ENCODE data around the gene CCSAP. TPM values are rescaled to one million over a fixed set of nuclear protein-coding genes. Genes with fewer than 3 reads are reported as not detected.

The CCSAP gene
- polyA plus RNA-seq, 1 of the 3 experiments (the other 2 are of a cell fraction): 1.8 TPM

DNA sequence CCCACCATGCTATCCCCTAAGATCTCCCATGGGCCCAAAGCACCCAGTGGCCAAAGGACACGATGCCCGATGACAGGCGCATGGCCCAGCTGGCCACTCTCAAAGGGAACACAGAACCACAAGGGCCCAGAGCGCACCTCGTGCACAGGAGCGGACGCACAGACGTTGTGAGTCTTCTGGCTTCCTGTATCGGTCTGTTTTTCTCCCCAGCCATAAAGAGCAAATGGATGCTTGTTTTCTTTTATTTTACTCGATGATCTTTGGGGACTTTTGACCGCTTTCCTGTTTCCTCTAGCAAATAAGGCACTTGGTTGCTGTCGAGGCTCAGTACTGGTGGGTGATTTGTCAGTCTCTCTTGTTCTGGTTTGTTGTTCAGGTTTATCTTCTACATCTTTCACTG is 16.2 kb downstream of the CCSAP start:
- Histone ChIP-seq H2AFZ (ENCODE audit: low read depth) (no peak overlapping the region), H3K9me3 (no peaks in the 10 kb centered on the region), H3K9ac (no peak overlapping the region), H3K27ac (ENCODE audit: low read depth in 2 of 2, low read length in 1 of 2) (no peak overlapping the region), H3K27me3 (ENCODE audit: insufficient read depth) (no peaks in the 10 kb centered on the region), H3K4me2 (no peak overlapping the region), H3K4me3 (ENCODE audit: low read depth in 2 of 2, low read length in 1 of 2) (no peak overlapping the region), H4K20me1 (ENCODE audit: insufficient read depth) (no peaks in the 10 kb centered on the region), H3F3A (replicated peaks; ENCODE audit: insufficient read depth) (no peaks in the 10 kb centered on the region), H3K36me3 (replicated peaks in 1 of 2; ENCODE audit: control insufficient read depth in 1 of 2, insufficient read depth in 2 of 2, low read length in 1 of 2) (peaks cover 21 to 52% of the 10 kb centered on the region in 2 experiments), H3K9me2 (no peaks in the 10 kb centered on the region), H3K4me1 (ENCODE audit: control insufficient read depth in 1 of 2, insufficient read depth in 2 of 2, low read depth in 1 of 2, low read length in 1 of 2) (peaks cover 0 to 18% of the 10 kb centered on the region in 2 experiments; a peak in 2 of 4 replicates), H3K79me2 (ENCODE audit: insufficient read depth) (peaks cover 14% of the 10 kb centered on the region; the same call in 1 of the 2 replicates)
- TF ChIP-seq GABPA (IDR thresholded peaks at IDR 0.05; ENCODE audit: low read depth) (no peak), ZBTB33 (IDR thresholded peaks at IDR 0.05; ENCODE audit: borderline replicate concordance, low read depth) (no peak), GATA2 (CRISPR knock-in tag; IDR thresholded peaks at IDR 0.05) (no peak), POLR2AphosphoS5 (IDR thresholded peaks at IDR 0.05; ENCODE audit: low read depth, low read length) (no peak), PBX3 (IDR thresholded peaks at IDR 0.05) (no peak)
- WGBS (ENCODE audit: low lambda C conversion rate): 89% methylated on average over 12 of the region's 12 CpGs
- ChIA-PET POLR2A (no interaction called here), CTCF (no interaction called here)
- no peak for DNase-seq

GRCh38 chr1:229325853-229326487 is 16.9 kb downstream of the CCSAP start:
- no peaks in the 10 kb centered on the region for H3K9me3 ChIP-seq
- no peaks in the 10 kb centered on the region for H3K27me3 ChIP-seq (ENCODE audit: insufficient read depth)
- no peaks in the 10 kb centered on the region for H3K9me2 ChIP-seq
- WGBS (ENCODE audit: low lambda C conversion rate): 80% methylated on average over 10 of the region's 10 CpGs
- H3K4me1 ChIP-seq (ENCODE audit: control insufficient read depth in 1 of 2, insufficient read depth in 2 of 2, low read depth in 1 of 2, low read length in 1 of 2): peaks cover 0 to 18% of the 10 kb centered on the region in 2 experiments; a peak in 2 of 4 replicates
- peaks cover 14% of the 10 kb centered on the region; the same call in 1 of the 2 replicates for H3K79me2 ChIP-seq (ENCODE audit: insufficient read depth)
- POLR2A ChIA-PET: no interaction called here
- TF ChIP-seq MEF2A (IDR thresholded peaks at IDR 0.05; ENCODE audit: borderline replicate concordance, low read depth): no peak
- DNase-seq: no peak
- no peaks in the 10 kb centered on the region for H3F3A ChIP-seq (replicated peaks; ENCODE audit: insufficient read depth)
- no peak overlapping the region for H3K4me3 ChIP-seq (ENCODE audit: low read depth in 2 of 2, low read length in 1 of 2)
- H2AFZ ChIP-seq (ENCODE audit: low read depth): no peak overlapping the region
- no peak overlapping the region for H3K9ac ChIP-seq
- CTCF ChIA-PET: interaction anchor here (0.9 to 1.0 kb wide), 2 partner anchors 157 to 189 kb away, joined by 3 to 4 read pairs; no protein-coding TSS in a partner anchor
- no peak overlapping the region for H3K4me2 ChIP-seq
- no peak overlapping the region; a peak in 1 of 4 replicates for H3K27ac ChIP-seq (ENCODE audit: low read depth in 2 of 2, low read length in 1 of 2)
- H4K20me1 ChIP-seq (ENCODE audit: insufficient read depth): no peaks in the 10 kb centered on the region
- H3K36me3 ChIP-seq (replicated peaks in 1 of 2; ENCODE audit: control insufficient read depth in 1 of 2, insufficient read depth in 2 of 2, low read length in 1 of 2): peaks cover 26 to 59% of the 10 kb centered on the region in 2 experiments

- DNase-seq: no peak
- Histone ChIP-seq H3K4me3 (ENCODE audit: low read depth in 2 of 2, low read length in 1 of 2) (no peak overlapping the region), H4K20me1 (ENCODE audit: insufficient read depth) (no peaks in the 10 kb centered on the region), H2AFZ (ENCODE audit: low read depth) (no peak overlapping the region), H3K9me2 (no peaks in the 10 kb centered on the region), H3F3A (replicated peaks; ENCODE audit: insufficient read depth) (no peaks in the 10 kb centered on the region), H3K36me3 (replicated peaks in 1 of 2; ENCODE audit: control insufficient read depth in 1 of 2, insufficient read depth in 2 of 2, low read length in 1 of 2) (peaks cover 30 to 62% of the 10 kb centered on the region in 2 experiments), H3K79me2 (ENCODE audit: insufficient read depth) (peaks cover 14% of the 10 kb centered on the region; the same call in 1 of the 2 replicates), H3K9me3 (no peaks in the 10 kb centered on the region), H3K27me3 (ENCODE audit: insufficient read depth) (no peaks in the 10 kb centered on the region), H3K4me1 (ENCODE audit: control insufficient read depth in 1 of 2, insufficient read depth in 2 of 2, low read depth in 1 of 2, low read length in 1 of 2) (peaks cover 0 to 18% of the 10 kb centered on the region in 2 experiments; a peak in 2 of 4 replicates), H3K4me2 (no peak overlapping the region), H3K27ac (ENCODE audit: low read depth in 2 of 2, low read length in 1 of 2) (no peak overlapping the region), H3K9ac (no peak overlapping the region)
- POLR2A ChIA-PET: no interaction called here
- 90% methylated on average over 2 of the region's 2 CpGs for WGBS (ENCODE audit: low lambda C conversion rate)
- CTCF ChIA-PET: interaction anchor here (0.9 to 1.0 kb wide), 3 partner anchors 11 to 189 kb away, joined by 3 to 4 read pairs (median 4); no protein-coding TSS in a partner anchor
- TF ChIP-seq JUND (IDR thresholded peaks at IDR 0.05) (no peak), TCF12 (IDR thresholded peaks at IDR 0.05) (no peak), ELF1 (IDR thresholded peaks at IDR 0.05) (no peak), MEF2A (IDR thresholded peaks at IDR 0.05; ENCODE audit: borderline replicate concordance, low read depth) (no peak), POLR2AphosphoS5 (IDR thresholded peaks at IDR 0.05; ENCODE audit: low read depth, low read length) (no peak), RFX5 (IDR thresholded peaks at IDR 0.05; ENCODE audit: low read length) (no peak), YY1 (IDR thresholded peaks at IDR 0.05; ENCODE audit: low read depth) (no peak), EP300 (IDR thresholded peaks at IDR 0.05; ENCODE audit: borderline replicate concordance in 1 of 2, low read depth in 1 of 2, low read length in 1 of 2) (no peak)
- TF ChIP-seq, protein P1, sequence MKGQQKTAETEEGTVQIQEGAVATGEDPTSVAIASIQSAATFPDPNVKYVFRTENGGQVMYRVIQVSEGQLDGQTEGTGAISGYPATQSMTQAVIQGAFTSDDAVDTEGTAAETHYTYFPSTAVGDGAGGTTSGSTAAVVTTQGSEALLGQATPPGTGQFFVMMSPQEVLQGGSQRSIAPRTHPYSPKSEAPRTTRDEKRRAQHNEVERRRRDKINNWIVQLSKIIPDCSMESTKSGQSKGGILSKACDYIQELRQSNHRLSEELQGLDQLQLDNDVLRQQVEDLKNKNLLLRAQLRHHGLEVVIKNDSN (IDR thresholded peaks at IDR 0.05; ENCODE audit: borderline replicate concordance, low read depth): no peak
- TF ChIP-seq, protein P2, sequence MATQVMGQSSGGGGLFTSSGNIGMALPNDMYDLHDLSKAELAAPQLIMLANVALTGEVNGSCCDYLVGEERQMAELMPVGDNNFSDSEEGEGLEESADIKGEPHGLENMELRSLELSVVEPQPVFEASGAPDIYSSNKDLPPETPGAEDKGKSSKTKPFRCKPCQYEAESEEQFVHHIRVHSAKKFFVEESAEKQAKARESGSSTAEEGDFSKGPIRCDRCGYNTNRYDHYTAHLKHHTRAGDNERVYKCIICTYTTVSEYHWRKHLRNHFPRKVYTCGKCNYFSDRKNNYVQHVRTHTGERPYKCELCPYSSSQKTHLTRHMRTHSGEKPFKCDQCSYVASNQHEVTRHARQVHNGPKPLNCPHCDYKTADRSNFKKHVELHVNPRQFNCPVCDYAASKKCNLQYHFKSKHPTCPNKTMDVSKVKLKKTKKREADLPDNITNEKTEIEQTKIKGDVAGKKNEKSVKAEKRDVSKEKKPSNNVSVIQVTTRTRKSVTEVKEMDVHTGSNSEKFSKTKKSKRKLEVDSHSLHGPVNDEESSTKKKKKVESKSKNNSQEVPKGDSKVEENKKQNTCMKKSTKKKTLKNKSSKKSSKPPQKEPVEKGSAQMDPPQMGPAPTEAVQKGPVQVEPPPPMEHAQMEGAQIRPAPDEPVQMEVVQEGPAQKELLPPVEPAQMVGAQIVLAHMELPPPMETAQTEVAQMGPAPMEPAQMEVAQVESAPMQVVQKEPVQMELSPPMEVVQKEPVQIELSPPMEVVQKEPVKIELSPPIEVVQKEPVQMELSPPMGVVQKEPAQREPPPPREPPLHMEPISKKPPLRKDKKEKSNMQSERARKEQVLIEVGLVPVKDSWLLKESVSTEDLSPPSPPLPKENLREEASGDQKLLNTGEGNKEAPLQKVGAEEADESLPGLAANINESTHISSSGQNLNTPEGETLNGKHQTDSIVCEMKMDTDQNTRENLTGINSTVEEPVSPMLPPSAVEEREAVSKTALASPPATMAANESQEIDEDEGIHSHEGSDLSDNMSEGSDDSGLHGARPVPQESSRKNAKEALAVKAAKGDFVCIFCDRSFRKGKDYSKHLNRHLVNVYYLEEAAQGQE (IDR thresholded peaks at IDR 0.05; ENCODE audit: low read depth, low read length): no peak
These were observed 17.4 kb downstream of the CCSAP start for GRCh38 chr1:229325401-229325800.
